HG03159 (cell line): ENCODE data around the gene PCYT1A.
A peak's percentile ranks its signal among the peaks of the same experiment; 100 is the strongest.
"Not testable (repeated sequence)": the region's sequence is repeated elsewhere in the genome, so short reads cannot be mapped to it uniquely, and the experiment has no call there.

Source experiments
- ATAC-seq: cut with Tn5 transposase; IDR thresholded peaks from one replicate; pipeline ENCODE4 v1.9.1; 2021; ENCODE audit warnings: mild to moderate bottlenecking, moderate library complexity; ENCODE audit not compliant: unreplicated experiment

The PCYT1A gene

GRCh38 chr3:196194542-196194915, 93.0 kb downstream of the PCYT1A start:
- ATAC-seq: no peak

DNA sequence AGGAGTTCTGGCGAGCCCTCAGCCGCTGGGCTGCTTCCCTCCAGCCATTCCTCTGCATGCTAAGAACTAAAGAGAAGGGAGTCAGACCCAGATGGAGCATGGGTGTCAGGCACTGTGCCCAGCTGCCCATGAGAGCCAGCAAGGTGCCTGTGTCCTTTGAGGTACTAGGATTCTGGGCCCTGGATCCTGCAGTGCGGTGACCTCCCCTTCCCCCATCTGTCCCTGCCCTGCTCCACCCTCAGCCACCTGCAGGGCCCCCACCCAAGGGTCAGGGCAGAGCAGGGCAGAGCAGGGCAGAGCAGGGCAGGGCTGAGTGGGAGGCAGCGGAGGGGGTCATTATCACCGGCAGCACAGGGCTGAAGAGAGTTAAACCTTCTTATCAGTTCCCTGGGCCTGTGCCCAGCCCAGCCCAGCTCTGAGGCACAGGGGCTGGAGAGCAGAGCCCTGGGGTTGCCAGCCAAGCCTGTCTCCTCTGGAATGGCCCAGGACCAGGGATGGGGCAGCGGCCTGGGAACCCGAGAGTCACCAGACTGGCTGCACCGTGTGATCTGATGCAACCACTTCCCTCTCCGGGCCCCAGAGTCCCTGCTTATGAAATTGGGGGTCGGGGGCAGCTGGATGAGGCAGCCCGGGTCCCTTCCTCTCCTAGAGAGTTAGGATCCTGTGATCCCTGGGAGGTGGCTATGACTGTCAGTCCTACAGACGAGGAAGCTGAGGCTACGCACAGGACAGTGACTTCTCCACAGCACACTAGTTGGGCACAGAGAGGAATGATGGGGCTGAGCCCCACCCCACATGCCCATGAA, 93.6 kb downstream of the PCYT1A start:
- no peak for ATAC-seq

- no peak for ATAC-seq
Observed at GRCh38 chr3:196193133-196193735, 94.3 kb downstream of the PCYT1A start.

GRCh38 chr3:196192524-196193051, 94.9 kb downstream of the PCYT1A start:
- ATAC-seq: no peak

DNA sequence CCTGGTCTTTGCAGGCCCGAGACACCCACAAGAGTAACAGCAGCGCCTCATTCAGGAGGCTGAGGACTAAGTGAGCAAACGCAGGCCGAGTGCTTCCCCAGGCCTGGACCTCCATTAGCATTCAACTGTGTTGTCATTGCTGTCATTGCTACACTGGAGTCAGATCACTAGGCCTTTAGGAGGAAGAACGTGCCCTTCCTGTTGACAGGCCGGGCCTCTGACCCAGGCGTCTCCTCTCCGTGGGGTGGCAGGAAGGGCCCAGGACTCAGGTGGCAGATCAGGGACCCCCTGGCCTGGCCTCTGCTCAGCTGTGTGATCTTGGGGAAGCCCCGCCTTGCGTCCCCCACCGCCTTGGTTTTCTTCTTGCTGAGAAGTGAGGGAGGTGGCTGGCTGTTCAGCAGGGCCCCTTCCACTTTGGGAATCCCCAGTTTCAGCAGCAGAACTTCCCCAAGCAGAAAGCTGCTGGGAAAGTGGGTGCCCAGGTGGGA, 95.4 kb downstream of the PCYT1A start:
- no peak for ATAC-seq

GRCh38 chr3:196189566-196190347, 97.8 kb downstream of the PCYT1A start:
- no peak for ATAC-seq

DNA sequence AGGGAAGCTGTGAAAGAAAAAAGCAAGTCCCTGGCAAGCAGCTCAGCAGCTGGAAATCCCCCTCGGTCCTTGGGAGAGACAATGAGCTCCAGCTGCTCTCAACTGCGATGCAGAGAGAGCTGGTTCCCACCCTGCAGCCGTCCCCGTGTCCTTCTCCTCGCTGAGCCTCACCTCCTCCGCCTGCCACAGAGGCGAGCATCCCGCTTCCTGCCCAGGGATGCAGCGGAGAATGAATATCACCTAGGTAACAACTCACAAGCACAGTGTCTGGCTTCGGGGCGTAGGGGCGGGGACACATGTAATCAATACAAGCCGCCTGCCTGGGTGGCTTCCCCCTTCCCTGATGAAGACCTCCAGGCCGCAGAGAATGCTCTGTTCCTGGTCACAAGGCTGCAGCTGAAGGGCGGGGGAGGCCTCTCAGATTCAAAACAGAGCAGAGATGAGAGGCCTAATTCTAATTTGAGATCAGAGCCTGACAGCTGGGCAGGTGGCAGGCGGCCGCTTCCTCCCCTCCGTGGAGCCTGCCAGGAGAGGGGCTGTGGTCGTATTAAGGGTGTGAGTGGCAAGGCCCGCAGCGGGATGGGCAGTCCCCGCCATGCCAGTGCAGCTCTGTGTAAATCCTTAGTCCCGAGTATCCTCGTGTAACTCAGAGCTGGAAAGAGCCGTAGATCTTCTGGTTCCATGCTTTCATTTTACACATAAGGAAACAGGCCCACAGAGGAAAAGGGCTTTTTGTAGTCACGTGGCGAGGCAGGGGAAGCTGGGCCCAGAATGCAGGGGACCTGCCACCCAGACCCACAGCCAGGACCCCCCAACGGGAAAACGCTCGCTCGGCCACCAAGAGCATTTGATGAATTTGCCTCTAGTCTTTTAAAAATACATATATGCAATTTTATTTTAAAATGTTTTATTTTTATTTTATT, 100.6 kb downstream of the PCYT1A start:
- peak; percentile 37 for ATAC-seq

- no peak for ATAC-seq
Observed at GRCh38 chr3:196184881-196185280, 102.6 kb downstream of the PCYT1A start.

- not testable (repeated sequence) for ATAC-seq
Observed at GRCh38 chr3:196184169-196184432, 103.4 kb downstream of the PCYT1A start.

DNA sequence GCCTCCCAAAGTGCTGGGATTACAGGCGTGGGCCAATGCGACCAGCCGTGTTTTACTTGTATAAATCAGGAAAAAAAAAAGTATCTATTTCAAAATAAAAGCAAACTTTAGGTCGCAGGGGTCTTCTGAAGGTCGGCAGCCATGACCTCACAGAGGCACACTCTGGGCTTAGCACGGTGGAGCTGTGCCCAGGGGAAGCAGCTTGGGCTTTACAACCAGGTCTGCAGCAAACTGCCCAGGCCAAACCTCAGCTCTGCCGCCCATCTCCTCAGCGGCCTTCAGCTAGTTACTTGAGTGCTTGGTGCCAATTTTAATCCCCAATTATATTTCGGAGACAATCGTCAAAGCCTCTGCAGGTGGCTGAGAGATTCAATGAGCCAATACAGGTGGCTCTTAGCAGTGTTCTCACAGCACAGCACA, 106.4 kb downstream of the PCYT1A start:
- no peak for ATAC-seq

DNA sequence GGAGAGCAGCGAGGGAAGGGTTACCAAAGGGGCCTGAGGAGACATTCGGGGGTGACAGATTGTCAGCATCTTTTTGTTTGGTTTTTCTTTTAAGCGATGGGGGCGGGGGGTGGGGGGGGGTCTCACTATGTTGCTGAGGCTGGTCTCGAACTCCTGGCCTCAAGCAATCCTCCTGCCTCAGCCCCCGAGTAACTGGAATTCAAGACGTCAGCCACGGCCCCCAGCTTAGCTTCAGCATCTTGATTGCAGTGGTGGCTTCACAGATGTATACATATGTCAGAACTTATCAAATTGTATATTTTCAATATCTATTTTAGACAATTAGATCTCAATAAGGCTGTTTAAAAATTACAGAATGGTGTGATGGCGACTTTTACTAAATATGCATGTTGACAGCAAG, 107.2 kb downstream of the PCYT1A start:
- no peak for ATAC-seq
